Activated CD8-positive, alpha-beta T cell treated with anti-CD3 and anti-CD28 coated beads, Interleukin-2, amount 10 ng/mL, durations not matched to agents 7 days and 5 days (primary cell): ENCODE results near the gene UBE4A. TPM values are rescaled to one million over a fixed set of nuclear protein-coding genes. Genes with fewer than 3 reads are reported as not detected.

Experiments used
- ATAC-seq: fragments of 150-1000 bp; cut with Tn5 transposase; one replicate; pipeline ENCODE4 v1.10.0; 2021; ENCODE audit warnings: moderate library complexity
- CTCF ChIA-PET: fragments of 350-600 bp; sonication (Branson Sonifier 250); formaldehyde crosslinking; loops from one replicate; lab custom pipeline; 2021; ENCODE audit warnings: antibody characterized with exemption; lab: Charles Lee
- POLR2A ChIA-PET: fragments of 350-600 bp; sonication (Branson Sonifier 250); formaldehyde crosslinking; loops from one replicate; lab custom pipeline; 2021; ENCODE audit warnings: antibody characterized with exemption; lab: Charles Lee
- DNase-seq: peaks from one replicate; pipeline ENCODE4 v3.0.0-alpha.2; 2020
- H3K27ac Mint-ChIP-seq: one replicate; pipeline ENCODE4 v1.8.0; 2021; ENCODE audit warnings: mild to moderate bottlenecking, mixed read lengths
- H3K27me3 Mint-ChIP-seq: one replicate; pipeline ENCODE4 v1.8.0; 2021; ENCODE audit warnings: low read depth, mixed read lengths
- H3K36me3 Mint-ChIP-seq: one replicate; pipeline ENCODE4 v1.8.0; 2021; ENCODE audit warnings: low read depth, mixed read lengths
- H3K4me1 Mint-ChIP-seq: one replicate; pipeline ENCODE4 v1.8.0; 2021; ENCODE audit warnings: low read depth, mixed read lengths
- H3K4me3 Mint-ChIP-seq: one replicate; pipeline ENCODE4 v1.8.0; 2021; ENCODE audit warnings: mild to moderate bottlenecking, mixed read lengths
- H3K9me3 Mint-ChIP-seq: one replicate; pipeline ENCODE4 v1.8.0; 2022; ENCODE audit warnings: mixed read lengths; ENCODE audit not compliant: insufficient read depth
- total RNA-seq, 2 experiments: library from RNA; stranded (reverse); gene quantifications; one replicate each; pipeline ENCODE4 v1.2.3, GENCODE V29; 2021

The UBE4A gene
- 10 to 100 TPM; 38.5 to 39.8 TPM for total RNA-seq

GRCh38 chr11:118359295-118359958 is at the start of gene UBE4A:
Gene UBE4A (plus strand): TSS chr11:118359600. CDS start chr11:118365081, 5,481 bp downstream.
- peaks cover 52% of the 10 kb centered on the region for H3K4me1 Mint-ChIP-seq
- peak within 1 kb of the TSS; percentile 97 for H3K27ac Mint-ChIP-seq
- DNase-seq (peak; percentile 99), ATAC-seq (peak; percentile 95)
- ChIA-PET CTCF (interaction anchor here (0.8 to 1.4 kb wide), 4 partner anchors 11 to 161 kb away, joined by 3 to 8 read pairs (median 4); no protein-coding TSS in a partner anchor), POLR2A (interaction anchor here (0.6 to 1.6 kb wide), 23 partner anchors 8 to 431 kb away, joined by 3 to 8 read pairs (median 3); partner anchors contain the start of genes ATP5MG, CD3D, CD3G and JAML)
- H3K27me3 Mint-ChIP-seq = no peaks in the 10 kb centered on the region
- peaks cover 23% of the 10 kb centered on the region for H3K36me3 Mint-ChIP-seq
- peak within 1 kb of the TSS; percentile 99 for H3K4me3 Mint-ChIP-seq
- no peaks in the 10 kb centered on the region for H3K9me3 Mint-ChIP-seq

DNA sequence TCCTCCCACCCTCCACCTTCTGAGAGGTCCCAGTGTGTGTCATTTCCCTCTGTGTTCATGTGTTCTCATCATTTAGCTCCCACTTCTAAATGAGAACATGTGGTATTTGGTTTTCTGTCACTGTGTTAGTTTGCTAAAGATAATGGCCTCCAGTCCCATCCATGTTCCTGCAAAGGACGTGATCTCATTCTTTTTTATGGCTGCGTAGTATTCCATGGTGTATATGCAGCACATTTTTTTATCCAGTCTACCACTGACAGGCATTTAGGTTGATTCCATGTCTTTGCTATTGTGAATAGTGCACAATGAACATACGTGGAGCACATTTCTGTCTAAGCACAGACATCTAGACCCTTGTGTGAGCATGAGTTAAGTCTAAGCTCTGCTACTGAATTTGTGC is 49.1 kb upstream of the UBE4A start:
- H3K27me3 Mint-ChIP-seq = no peaks in the 10 kb centered on the region
- no peak overlapping the region for H3K4me3 Mint-ChIP-seq
- ATAC-seq = no peak

DNA sequence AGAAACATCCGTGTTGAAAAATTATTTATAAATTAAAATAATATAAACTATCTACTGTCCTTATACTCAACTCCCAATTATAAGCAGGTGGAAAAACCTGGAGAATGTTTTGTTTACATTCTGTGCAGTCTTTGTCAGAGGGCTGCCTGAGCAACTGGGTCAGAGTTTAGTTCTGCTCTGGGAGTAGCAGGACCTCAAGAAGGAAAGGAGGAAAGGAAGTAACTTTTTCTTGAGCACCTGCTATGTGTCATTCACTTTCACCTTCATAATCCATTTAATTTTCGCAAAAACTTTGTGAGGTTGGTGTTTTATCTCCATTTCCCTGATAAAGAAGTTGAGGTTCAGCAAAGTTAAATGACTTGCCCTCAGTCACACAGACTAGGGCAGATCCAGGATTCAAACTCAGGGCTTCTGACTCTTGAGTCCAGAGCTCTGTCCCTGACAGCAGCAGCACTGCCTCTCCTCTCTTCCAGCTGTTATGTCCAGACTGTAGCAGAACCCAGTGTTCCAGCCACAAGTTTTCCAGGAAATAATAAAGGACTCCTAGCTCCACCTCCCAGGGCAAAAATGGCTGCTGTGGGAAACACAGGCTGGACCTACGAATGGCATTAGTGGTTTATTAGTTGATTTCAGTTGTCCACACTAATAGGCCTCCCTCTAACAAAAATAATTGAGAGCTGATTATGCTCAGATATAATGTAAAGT is 48.5 kb upstream of the UBE4A start:
- ATAC-seq = no peak
- ChIA-PET POLR2A (interaction anchor here (0.9 to 2.5 kb wide), 6 partner anchors 25 to 189 kb away, joined by 3 to 6 read pairs (median 4); partner anchors contain the start of gene MPZL3), CTCF (interaction anchor here (0.9 to 5.6 kb wide), 10 partner anchors 9 to 156 kb away, joined by 3 to 42 read pairs (median 4); partner anchors contain the start of gene MPZL2)
- Mint-ChIP-seq H3K4me3 (no peak overlapping the region), H3K36me3 (peaks cover 88% of the 10 kb centered on the region), H3K27me3 (no peaks in the 10 kb centered on the region), H3K9me3 (no peaks in the 10 kb centered on the region), H3K4me1 (peaks cover 90% of the 10 kb centered on the region), H3K27ac (peak overlapping the region; percentile 54)
- no peak for DNase-seq

More for the DNA sequence above, 49.1 kb upstream of the UBE4A start:
- Mint-ChIP-seq H3K36me3 (peaks cover 89% of the 10 kb centered on the region), H3K4me1 (peaks cover 86% of the 10 kb centered on the region), H3K9me3 (no peaks in the 10 kb centered on the region), H3K27ac (peak overlapping the region; percentile 67)
- ChIA-PET CTCF (interaction anchor here (1.3 to 5.6 kb wide), 3 partner anchors 15 to 112 kb away, joined by 3 to 42 read pairs (median 5); no protein-coding TSS in a partner anchor), POLR2A (interaction anchor here (1.2 to 2.5 kb wide), 4 partner anchors 25 to 59 kb away, joined by 4 to 6 read pairs (median 4); partner anchors contain the start of gene MPZL3)
- no peak for DNase-seq

GRCh38 chr11:118311518-118311917 is 47.9 kb upstream of the UBE4A start:
- POLR2A ChIA-PET = interaction anchor here (0.7 to 2.5 kb wide), 7 partner anchors 24 to 189 kb away, joined by 3 to 6 read pairs (median 4); partner anchors contain the start of gene MPZL3
- no peak overlapping the region for H3K4me3 Mint-ChIP-seq
- no peaks in the 10 kb centered on the region for H3K9me3 Mint-ChIP-seq
- no peak overlapping the region for H3K27ac Mint-ChIP-seq
- ATAC-seq (no peak), DNase-seq (no peak)
- H3K4me1 Mint-ChIP-seq = peaks cover 94% of the 10 kb centered on the region
- H3K36me3 Mint-ChIP-seq = peaks cover 87% of the 10 kb centered on the region
- no peaks in the 10 kb centered on the region for H3K27me3 Mint-ChIP-seq
- CTCF ChIA-PET = interaction anchor here (0.9 to 5.6 kb wide), 12 partner anchors 10 to 156 kb away, joined by 3 to 42 read pairs (median 4); partner anchors contain the start of gene MPZL2

- peaks cover 84% of the 10 kb centered on the region for H3K36me3 Mint-ChIP-seq
- ChIA-PET CTCF (interaction anchor here (0.9 to 5.6 kb wide), 11 partner anchors 10 to 157 kb away, joined by 3 to 42 read pairs (median 4); no protein-coding TSS in a partner anchor), POLR2A (interaction anchor here (0.7 to 2.5 kb wide), 3 partner anchors 23 to 186 kb away, joined by 3 to 6 read pairs (median 4); no protein-coding TSS in a partner anchor)
- ATAC-seq = no peak
- H3K27me3 Mint-ChIP-seq = no peaks in the 10 kb centered on the region
- no peak for DNase-seq
- peak overlapping the region; percentile 66 for H3K27ac Mint-ChIP-seq
- H3K4me1 Mint-ChIP-seq = peaks cover 92% of the 10 kb centered on the region
- no peak overlapping the region for H3K4me3 Mint-ChIP-seq
- no peaks in the 10 kb centered on the region for H3K9me3 Mint-ChIP-seq
These were observed 47.1 kb upstream of the UBE4A start for GRCh38 chr11:118312328-118312727.

- no peak for DNase-seq
- Mint-ChIP-seq H3K36me3 (peaks cover 80% of the 10 kb centered on the region), H3K27me3 (no peaks in the 10 kb centered on the region), H3K27ac (peak overlapping the region; percentile 76), H3K4me1 (peaks cover 89% of the 10 kb centered on the region), H3K9me3 (no peaks in the 10 kb centered on the region), H3K4me3 (no peak overlapping the region)
- POLR2A ChIA-PET = interaction anchor here (1.8 kb wide), 1 partner anchor 10 kb away, joined by 6 read pairs; no protein-coding TSS in a partner anchor
- CTCF ChIA-PET = interaction anchor here (1.1 to 2.2 kb wide), 3 partner anchors 61 to 115 kb away, joined by 3 to 16 read pairs (median 3); partner anchors contain the start of gene MPZL3
- ATAC-seq = no peak
These were observed 46.2 kb upstream of the UBE4A start for GRCh38 chr11:118313242-118313641.

GRCh38 chr11:118314988-118315411 is 44.4 kb upstream of the UBE4A start:
- POLR2A ChIA-PET = interaction anchor here (1.0 kb wide), 1 partner anchor 14 kb away, joined by 3 read pairs; no protein-coding TSS in a partner anchor
- H3K27me3 Mint-ChIP-seq = no peaks in the 10 kb centered on the region
- H3K4me3 Mint-ChIP-seq = peak overlapping the region; percentile 68
- no peak for DNase-seq
- CTCF ChIA-PET = no interaction called here
- no peaks in the 10 kb centered on the region for H3K9me3 Mint-ChIP-seq
- peaks cover 90% of the 10 kb centered on the region for H3K4me1 Mint-ChIP-seq
- peaks cover 69% of the 10 kb centered on the region for H3K36me3 Mint-ChIP-seq
- H3K27ac Mint-ChIP-seq = peak overlapping the region; percentile 95
- no peak for ATAC-seq

DNA sequence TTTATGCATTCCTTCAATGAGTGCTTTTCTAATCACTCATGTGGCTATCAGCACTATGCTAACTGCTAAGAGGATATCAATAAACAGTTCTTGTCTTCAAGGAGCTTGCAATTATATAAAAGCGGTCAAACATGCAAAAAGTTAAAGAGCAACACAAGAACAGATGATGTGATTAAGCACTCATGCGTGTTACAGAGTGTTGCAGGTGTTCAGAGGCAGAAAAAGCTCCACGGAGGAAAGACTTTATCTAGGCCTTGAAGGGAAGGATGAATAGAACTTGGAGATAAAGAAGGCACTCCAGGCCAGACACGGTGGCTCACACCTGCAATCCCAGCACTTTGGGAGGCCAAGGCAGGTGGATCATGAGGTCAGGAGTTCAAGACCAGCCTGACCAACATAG is 41.3 kb upstream of the UBE4A start:
- DNase-seq (no peak), ATAC-seq (no peak)
- Mint-ChIP-seq H3K27me3 (no peaks in the 10 kb centered on the region), H3K36me3 (peaks cover 57% of the 10 kb centered on the region), H3K4me3 (no peak overlapping the region), H3K27ac (peak overlapping the region; percentile 59), H3K9me3 (no peaks in the 10 kb centered on the region), H3K4me1 (peaks cover 83% of the 10 kb centered on the region)
- ChIA-PET CTCF (no interaction called here), POLR2A (no interaction called here)

DNA sequence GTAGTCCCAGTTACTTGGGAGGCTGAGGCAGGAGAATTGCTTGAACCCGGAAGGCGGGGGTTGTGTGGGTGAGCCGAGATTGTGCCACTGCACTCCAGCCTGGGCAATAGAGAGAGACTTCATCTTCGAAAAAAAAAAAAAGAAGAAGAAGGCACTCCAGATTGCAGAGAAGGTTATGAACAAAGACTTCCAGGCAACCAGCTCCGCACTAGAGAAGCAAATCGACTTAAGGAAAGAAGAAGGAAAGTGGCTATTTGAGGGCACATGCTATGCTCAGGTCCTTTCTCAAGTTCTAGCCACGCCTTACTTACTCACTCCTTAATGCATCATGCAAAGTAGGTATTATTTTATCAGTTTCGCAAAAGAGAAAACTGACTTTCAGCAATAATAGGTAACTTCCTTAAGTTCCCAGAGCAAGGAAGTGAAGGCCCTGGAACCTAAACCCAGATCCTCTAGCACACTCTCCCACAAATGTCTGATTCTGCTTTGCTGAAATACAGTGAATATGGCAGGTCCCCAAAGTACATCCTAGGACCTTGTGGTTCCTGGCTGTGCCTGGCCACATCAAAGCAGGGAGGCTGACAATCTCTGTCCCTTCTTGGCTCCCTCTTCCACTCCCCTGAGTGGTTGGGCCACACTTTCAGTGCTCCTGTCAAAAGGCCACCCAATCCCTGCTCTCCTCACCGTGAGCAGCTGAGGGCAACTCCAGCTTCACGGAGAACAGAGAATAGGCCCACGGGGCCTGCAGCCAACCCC is 40.6 kb upstream of the UBE4A start:
- DNase-seq (no peak), ATAC-seq (no peak)
- Mint-ChIP-seq H3K4me3 (no peak overlapping the region), H3K4me1 (peaks cover 79% of the 10 kb centered on the region), H3K9me3 (no peaks in the 10 kb centered on the region), H3K27me3 (no peaks in the 10 kb centered on the region), H3K27ac (peak overlapping the region; percentile 43), H3K36me3 (peaks cover 56% of the 10 kb centered on the region)
- CTCF ChIA-PET = interaction anchor here (1.7 kb wide), 1 partner anchor 23 kb away, joined by 5 read pairs; no protein-coding TSS in a partner anchor
- POLR2A ChIA-PET = no interaction called here

- peaks cover 73% of the 10 kb centered on the region for H3K4me1 Mint-ChIP-seq
- CTCF ChIA-PET = interaction anchor here (1.7 kb wide), 1 partner anchor 24 kb away, joined by 5 read pairs; no protein-coding TSS in a partner anchor
- POLR2A ChIA-PET = no interaction called here
- DNase-seq = no peak
- H3K4me3 Mint-ChIP-seq = no peak overlapping the region
- no peaks in the 10 kb centered on the region for H3K9me3 Mint-ChIP-seq
- H3K27ac Mint-ChIP-seq = peak overlapping the region; percentile 43
- ATAC-seq = no peak
- no peaks in the 10 kb centered on the region for H3K27me3 Mint-ChIP-seq
- H3K36me3 Mint-ChIP-seq = peaks cover 53% of the 10 kb centered on the region
These were observed 40.1 kb upstream of the UBE4A start for GRCh38 chr11:118319337-118319707.
